SK-N-SH (cell line): ENCODE measurements around the gene LGR4. TPM values are rescaled to one million over a fixed set of nuclear protein-coding genes. Genes with fewer than 3 reads are reported as not detected.

ENCODE experiments used
- CTCF ChIA-PET: fragments of 300-600, 350-600 bp; formaldehyde crosslinking; extraction: SDS; loops from one replicate; lab custom pipeline; 2021; lab: Yijun Ruan, JAX
- POLR2A ChIA-PET: fragments of 350-600 bp; sonication (Branson Sonifier 250); formaldehyde crosslinking; extraction: SDS; loops from one replicate; lab custom pipeline; 2020; ENCODE audit warnings: antibody characterized with exemption, inconsistent platforms; lab: Yijun Ruan, JAX
- DNase-seq: peaks from one replicate; pipeline ENCODE4 v3.0.0; 2012
- H2AFZ ChIP-seq: fragments of 200-600 bp; sonication (generic); 2 replicates; pipeline ENCODE4 v1.8.1; 2016; ENCODE audit warnings: antibody characterized with exemption, mild to moderate bottlenecking, low read depth
- H3F3A ChIP-seq: fragments of 200-600 bp; sonication (generic); replicated peaks from 2 replicates; pipeline ENCODE3; 2016; ENCODE audit warnings: antibody characterized with exemption, mild to moderate bottlenecking; ENCODE audit not compliant: insufficient read depth
- H3K27ac ChIP-seq, 2 experiments: fragments of 200-500 bp in 1 of 2; fragments of 200-600 bp in 1 of 2; sonication (Bioruptor generic) in 1 of 2; sonication (generic), shearing (Covaris generic) in 1 of 2; 2 replicates each; pipeline versions ENCODE4 v1.5.1 to v1.6.1; 2014 to 2016; ENCODE audit warnings: low read depth in 2 of 2, inconsistent platforms in 1 of 2, low read length in 1 of 2, mild to moderate bottlenecking in 1 of 2, mixed read lengths in 1 of 2
- H3K27me3 ChIP-seq: fragments of 200-600 bp; sonication (generic), shearing (Covaris generic); 2 replicates; pipeline ENCODE4 v1.6.1; 2016; ENCODE audit warnings: mixed run types; ENCODE audit not compliant: insufficient read depth
- H3K36me3 ChIP-seq, 2 experiments: fragments of 200-500 bp in 1 of 2; fragments of 200-600 bp in 1 of 2; sonication (Bioruptor generic) in 1 of 2; sonication (generic) in 1 of 2; replicated peaks in 1 of 2; 2 replicates each; pipeline versions ENCODE3 to v1.5.1; 2014 to 2016; ENCODE audit warnings: low read length in 1 of 2, mild to moderate bottlenecking in 1 of 2; ENCODE audit not compliant: insufficient read depth in 2 of 2, control insufficient read depth in 1 of 2
- H3K4me1 ChIP-seq, 2 experiments: fragments of 200-500 bp in 1 of 2; fragments of 200-600 bp in 1 of 2; sonication (Bioruptor generic) in 1 of 2; sonication (generic), shearing (Covaris generic) in 1 of 2; 2 replicates each; pipeline versions ENCODE4 v1.5.1 to v1.6.1; 2014 to 2016; ENCODE audit warnings: low read depth in 1 of 2, low read length in 1 of 2, mixed run types in 1 of 2; ENCODE audit not compliant: insufficient read depth in 2 of 2, control insufficient read depth in 1 of 2
- H3K4me2 ChIP-seq: fragments of 200-600 bp; sonication (generic), shearing (Covaris generic); 2 replicates; pipeline ENCODE4 v1.6.1; 2017; ENCODE audit warnings: mixed run types
- H3K4me3 ChIP-seq, 2 experiments: fragments of 200-500 bp in 1 of 2; fragments of 200-600 bp in 1 of 2; sonication (Bioruptor generic) in 1 of 2; sonication (generic), shearing (Covaris generic) in 1 of 2; 2 replicates each; pipeline versions ENCODE4 v1.5.1 to v1.8.1; 2014 to 2016; ENCODE audit warnings: low read depth in 2 of 2, inconsistent platforms in 1 of 2, low read length in 1 of 2, mild to moderate bottlenecking in 1 of 2, mixed read lengths in 1 of 2, moderate library complexity in 1 of 2
- H3K79me2 ChIP-seq: fragments of 200-600 bp; sonication (generic); 2 replicates; pipeline ENCODE4 v1.8.1; 2017; ENCODE audit warnings: mild to moderate bottlenecking; ENCODE audit not compliant: insufficient read depth
- H3K9ac ChIP-seq: fragments of 200-600 bp; sonication (generic); 2 replicates; pipeline ENCODE4 v1.6.1; 2017; ENCODE audit warnings: mixed run types
- H3K9me2 ChIP-seq: fragments of 200-600 bp; sonication (generic); 2 replicates; pipeline ENCODE4 v1.6.1; 2017; ENCODE audit warnings: mixed run types
- H3K9me3 ChIP-seq: fragments of 200-600 bp; sonication (generic); 2 replicates; pipeline ENCODE4 v1.6.1; 2017; ENCODE audit warnings: mixed run types, mild to moderate bottlenecking, moderate library complexity
- H4K20me1 ChIP-seq: fragments of 200-600 bp; sonication (generic); 2 replicates; pipeline ENCODE4 v1.6.1; 2017; ENCODE audit warnings: mild to moderate bottlenecking, mixed run types; ENCODE audit not compliant: insufficient read depth
- CHD2 ChIP-seq: fragments of 150-350 bp; IDR thresholded peaks from 2 replicates; pipeline ENCODE4 v1.6.1; 2018; ENCODE audit warnings: low read length; ENCODE audit not compliant: partially characterized antibody
- EZH2phosphoT487 ChIP-seq: fragments of 200-600 bp; sonication (generic); IDR thresholded peaks from 2 replicates; pipeline ENCODE4 v1.6.1; 2017; ENCODE audit warnings: low read depth, mixed run types, mild to moderate bottlenecking, antibody characterized with exemption, moderate library complexity, borderline replicate concordance
- FOSL2 ChIP-seq: IDR thresholded peaks from 2 replicates; pipeline ENCODE4 v1.4.0; 2012; ENCODE audit warnings: low read depth, mild to moderate bottlenecking, moderate library complexity, borderline replicate concordance
- MAX ChIP-seq: IDR thresholded peaks from 2 replicates; pipeline ENCODE4 v1.4.0; 2012; ENCODE audit warnings: low read depth
- MXI1 ChIP-seq: IDR thresholded peaks from 2 replicates; pipeline ENCODE4 v1.6.1; 2012; ENCODE audit warnings: mild to moderate bottlenecking, low read depth, low read length, improper control_type of control experiment
- NFIC ChIP-seq: IDR thresholded peaks from 2 replicates; pipeline ENCODE4 v1.4.0; 2012; ENCODE audit warnings: borderline replicate concordance
- SIN3A ChIP-seq: IDR thresholded peaks from 2 replicates; pipeline ENCODE4 v1.6.1; 2012; ENCODE audit warnings: low read depth, mild to moderate bottlenecking, low read length, moderate library complexity, borderline replicate concordance
- TCF12 ChIP-seq: IDR thresholded peaks from 2 replicates; pipeline ENCODE4 v1.4.0; 2012
- ZBTB33 ChIP-seq: IDR thresholded peaks from 2 replicates; pipeline ENCODE4 v1.4.0; 2012; ENCODE audit warnings: low read depth, borderline replicate concordance
- WGBS: methylation state at CpG from one replicate; pipeline ENCODE4 v1.1.6; 2017; ENCODE audit warnings: low lambda C conversion rate; 5-methylcytosine and 5-hydroxymethylcytosine counted together
- polyA plus RNA-seq, 3 experiments: library from polyadenylated mRNA; depleted of rRNA; stranded (reverse); fragments of >200 nt; gene quantifications; 2 replicates each; pipeline ENCODE4 v1.2.3, GENCODE V29; 2012

LGR4 gene
- polyA plus RNA-seq, 1 of the 3 experiments (the other 2 are of a cell fraction) = 2.6 TPM

GRCh38 chr11:27385245-27385644, 87.3 kb downstream of the LGR4 start:
- H3K27me3 ChIP-seq = no peaks in the 10 kb centered on the region
- H3K4me3 ChIP-seq = no peak overlapping the region
- CTCF ChIA-PET = no interaction called here
- no peak overlapping the region; the same call in 1 of the 2 replicates for H2AFZ ChIP-seq
- DNase-seq = no peak
- no peaks in the 10 kb centered on the region for H3F3A ChIP-seq
- H3K4me2 ChIP-seq = peak overlapping the region; percentile 35; the same call in 1 of the 2 replicates
- 66% methylated on average over 5 of the region's 5 CpGs for WGBS
- H3K9me2 ChIP-seq = no peaks in the 10 kb centered on the region
- H3K27ac ChIP-seq = peak overlapping the region in 1 of 2 experiments; percentile 43; a peak in 2 of 4 replicates
- peaks cover 7 to 24% of the 10 kb centered on the region in 2 experiments for H3K36me3 ChIP-seq
- TF ChIP-seq MXI1 (no peak), NFIC (peak; percentile 4; the same call in 1 of the 2 replicates), TCF12 (0 out of 2 replicates have a peak, but pooled peaks have one; percentile 13), FOSL2 (peak; percentile 31; the same call in 1 of the 2 replicates)
- peaks cover 2 to 24% of the 10 kb centered on the region in 2 experiments; a peak in 3 of 4 replicates for H3K4me1 ChIP-seq
- H3K9ac ChIP-seq = no peak overlapping the region; the same call in 1 of the 2 replicates
- no peaks in the 10 kb centered on the region for H4K20me1 ChIP-seq
- H3K9me3 ChIP-seq = no peaks in the 10 kb centered on the region
- H3K79me2 ChIP-seq = no peaks in the 10 kb centered on the region
- POLR2A ChIA-PET = no interaction called here

GRCh38 chr11:27384227-27384626, 88.4 kb downstream of the LGR4 start:
- H2AFZ ChIP-seq = no peak overlapping the region
- no peaks in the 10 kb centered on the region for H3F3A ChIP-seq
- H3K4me1 ChIP-seq = peaks cover 2 to 24% of the 10 kb centered on the region in 2 experiments; a peak in 3 of 4 replicates
- no peaks in the 10 kb centered on the region for H3K9me3 ChIP-seq
- H3K36me3 ChIP-seq = peaks cover 12 to 24% of the 10 kb centered on the region in 2 experiments
- CTCF ChIA-PET = interaction anchor here (1.5 to 2.4 kb wide), 2 partner anchors 12 to 115 kb away, joined by 3 to 6 read pairs; no protein-coding TSS in a partner anchor
- H3K9me2 ChIP-seq = no peaks in the 10 kb centered on the region
- TF ChIP-seq ZBTB33 = no peak
- TF ChIP-seq CHD2 = no peak
- no peak for TF ChIP-seq NFIC
- TF ChIP-seq TCF12 = no peak
- no peak for TF ChIP-seq SIN3A
- TF ChIP-seq MAX = no peak
- TF ChIP-seq EZH2phosphoT487 = no peak
- H3K4me2 ChIP-seq = no peak overlapping the region
- H4K20me1 ChIP-seq = no peaks in the 10 kb centered on the region
- H3K27ac ChIP-seq = no peak overlapping the region
- H3K79me2 ChIP-seq = no peaks in the 10 kb centered on the region
- POLR2A ChIA-PET = no interaction called here
- DNase-seq = no peak
- H3K9ac ChIP-seq = no peak overlapping the region
- no peak overlapping the region for H3K4me3 ChIP-seq
- H3K27me3 ChIP-seq = no peaks in the 10 kb centered on the region
